ENCODE results near the gene MYOF. TPM values are rescaled to one million over a fixed set of nuclear protein-coding genes. Genes with fewer than 3 reads are reported as not detected.

MYOF gene
- 126 and 185 TPM in 2 replicates for total RNA-seq

GRCh38 chr10:93482145-93482834 is at the start of gene MYOF:
MYOF (minus strand) TSS chr10:93482334; CDS start chr10:93482194, 140 bp downstream.

GRCh38 chr10:93496322-93497041 is 14.3 kb upstream of the MYOF start, which contains the start of gene CEP55:
CEP55 (plus strand) TSS chr10:93496612; CDS start chr10:93500052, 3,440 bp downstream.

Small RNA genes lying within 50 kb of the gene (small RNA-seq; reads per million reads assigned to genes)
- gene RNA5SP323 (ENCODE audit: low replicate concordance): not detected

Other genes with a start within 250 kb of the MYOF start
- 1.3 and 55.1 TPM in 2 replicates for gene CEP55, start 14.3 kb upstream of the MYOF start, total RNA-seq
- gene FFAR4, start 84.3 kb upstream of the MYOF start, total RNA-seq: not detected in 2 replicates
- 0.22 TPM in 1 of 2 replicates, not detected in the other for gene RBP4, start 118.9 kb upstream of the MYOF start, total RNA-seq
- not detected in 2 replicates for gene PDE6C, start 130.2 kb upstream of the MYOF start, total RNA-seq
- gene FRA10AC1, start 220.3 kb upstream of the MYOF start, total RNA-seq: 6.6 and 10.7 TPM in 2 replicates